DMS53 (cell line): ENCODE measurements around the gene MSRB1.

Experiments used
- DNase-seq: peaks from one replicate; lab custom pipeline; 2025; lab: John Stamatoyannopoulos, UW

Gene MSRB1

GRCh38 chr16:1942810-1943726 lies at the start of gene MSRB1:
TSS of gene MSRB1 (minus strand) at chr16:1943199. CDS start at chr16:1943156, 43 bp downstream.
- peak; percentile 99 for DNase-seq

GRCh38 chr16:1991948-1992703 lies 49.1 kb upstream of the MSRB1 start:
- DNase-seq = peak; percentile 96

GRCh38 chr16:1991588-1991947 lies 48.6 kb upstream of the MSRB1 start:
- no peak for DNase-seq

- peak; percentile 84 for DNase-seq
These were observed 48.1 kb upstream of the MSRB1 start for GRCh38 chr16:1991135-1991551.

GRCh38 chr16:1990351-1991134 lies 47.5 kb upstream of the MSRB1 start:
- peak; percentile 75 for DNase-seq

- no peak for DNase-seq
These were observed 47.0 kb upstream of the MSRB1 start for GRCh38 chr16:1990101-1990350.

GRCh38 chr16:1989209-1990100 lies 46.5 kb upstream of the MSRB1 start, which contains the start of gene SYNGR3:
TSS of gene SYNGR3 (plus strand) at chr16:1989970. CDS start at chr16:1990103, 133 bp downstream.
- peak; percentile 75 for DNase-seq

- no peak for DNase-seq
These were observed 44.2 kb upstream of the MSRB1 start for GRCh38 chr16:1987198-1987597.

GRCh38 chr16:1985466-1986150 lies 42.6 kb upstream of the MSRB1 start:
- no peak for DNase-seq

GRCh38 chr16:1984347-1985225 lies 41.6 kb upstream of the MSRB1 start:
- peak; percentile 72 for DNase-seq

GRCh38 chr16:1983544-1984346 lies 40.7 kb upstream of the MSRB1 start, which contains the start of gene GFER:
TSS of gene GFER (plus strand) at chr16:1984193. CDS start at chr16:1984219, 26 bp downstream.
- peak; percentile 95 for DNase-seq

- DNase-seq = no peak
These were observed 40.1 kb upstream of the MSRB1 start for GRCh38 chr16:1982991-1983543.

- DNase-seq = no peak
These were observed 39.0 kb upstream of the MSRB1 start for GRCh38 chr16:1982013-1982433.

GRCh38 chr16:1981398-1981836 lies 38.4 kb upstream of the MSRB1 start, which contains the start of gene NOXO1:
TSS of gene NOXO1 (minus strand) at chr16:1981469. CDS start at chr16:1981179, 290 bp downstream.
- DNase-seq = peak; percentile 23

- DNase-seq = no peak
These were observed 37.7 kb upstream of the MSRB1 start for GRCh38 chr16:1980770-1981087.

- DNase-seq = peak; percentile 74
These were observed 37.2 kb upstream of the MSRB1 start for GRCh38 chr16:1980030-1980769.

GRCh38 chr16:1979271-1980029 lies 36.5 kb upstream of the MSRB1 start:
- DNase-seq = peak; percentile 95
